Measurements from ENCODE around the gene RHOA. TPM values are rescaled to one million over a fixed set of nuclear protein-coding genes. Genes with fewer than 3 reads are reported as not detected.

RHOA gene
- total RNA-seq, 6 experiments from 2014 or later: 703 to 739 (median 716) TPM

DNA sequence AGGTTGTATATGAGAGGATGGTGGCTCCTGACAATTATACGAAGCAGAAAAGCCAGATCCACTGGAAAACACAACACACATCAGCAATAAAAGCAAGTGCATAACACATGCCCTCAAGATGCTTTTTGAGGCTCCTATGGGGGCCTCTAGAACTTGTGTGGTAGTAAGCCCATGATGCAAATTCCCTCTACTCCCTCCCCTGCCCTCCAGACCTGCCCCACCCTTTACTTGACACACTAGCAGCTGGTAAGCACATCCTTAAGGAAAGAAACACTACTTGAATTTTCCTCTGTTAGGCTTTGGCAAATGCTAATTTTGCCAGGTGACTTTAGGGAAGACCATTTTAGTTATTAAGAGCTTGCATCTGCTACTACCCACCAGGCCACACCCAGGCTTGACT, 101.1 kb downstream of the RHOA start:
- Mint-ChIP-seq H3K36me3 (ENCODE audit: low read depth) (peaks cover 16% of the 10 kb centered on the region), H3K4me3 (no peak overlapping the region), H3K9me3 (no peaks in the 10 kb centered on the region), H3K27ac (no peak overlapping the region), H3K27me3 (ENCODE audit: insufficient read depth) (no peaks in the 10 kb centered on the region), H3K4me1 (ENCODE audit: low read depth) (peaks cover 8% of the 10 kb centered on the region)
- TF ChIP-seq, protein P1, sequence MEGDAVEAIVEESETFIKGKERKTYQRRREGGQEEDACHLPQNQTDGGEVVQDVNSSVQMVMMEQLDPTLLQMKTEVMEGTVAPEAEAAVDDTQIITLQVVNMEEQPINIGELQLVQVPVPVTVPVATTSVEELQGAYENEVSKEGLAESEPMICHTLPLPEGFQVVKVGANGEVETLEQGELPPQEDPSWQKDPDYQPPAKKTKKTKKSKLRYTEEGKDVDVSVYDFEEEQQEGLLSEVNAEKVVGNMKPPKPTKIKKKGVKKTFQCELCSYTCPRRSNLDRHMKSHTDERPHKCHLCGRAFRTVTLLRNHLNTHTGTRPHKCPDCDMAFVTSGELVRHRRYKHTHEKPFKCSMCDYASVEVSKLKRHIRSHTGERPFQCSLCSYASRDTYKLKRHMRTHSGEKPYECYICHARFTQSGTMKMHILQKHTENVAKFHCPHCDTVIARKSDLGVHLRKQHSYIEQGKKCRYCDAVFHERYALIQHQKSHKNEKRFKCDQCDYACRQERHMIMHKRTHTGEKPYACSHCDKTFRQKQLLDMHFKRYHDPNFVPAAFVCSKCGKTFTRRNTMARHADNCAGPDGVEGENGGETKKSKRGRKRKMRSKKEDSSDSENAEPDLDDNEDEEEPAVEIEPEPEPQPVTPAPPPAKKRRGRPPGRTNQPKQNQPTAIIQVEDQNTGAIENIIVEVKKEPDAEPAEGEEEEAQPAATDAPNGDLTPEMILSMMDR (IDR thresholded peaks at IDR 0.05): no peak
- no peak for DNase-seq

Other genes starting within 250 kb of the RHOA start
- 10 to 100 TPM; 20.0 to 23.7 (median 21.9) TPM for gene CCDC71, start 245.6 kb downstream of the RHOA start, total RNA-seq (2021; fragmentation: NEBNext Ultra II Directional; extraction: Animal tissue kit (Norgen Biotek cat#: 25700))
- gene KLHDC8B, start 240.4 kb downstream of the RHOA start, total RNA-seq (2021; fragmentation: NEBNext Ultra II Directional; extraction: Animal tissue kit (Norgen Biotek cat#: 25700)): 10 to 100 TPM; 16.7 to 22.0 (median 19.6) TPM
- gene C3orf62, start 134.7 kb downstream of the RHOA start, total RNA-seq (2021; fragmentation: NEBNext Ultra II Directional; extraction: Animal tissue kit (Norgen Biotek cat#: 25700)): 1 to 10 TPM; 2.4 to 3.5 (median 2.9) TPM
- 10 to 100 TPM; 41.4 to 48.3 (median 44.8) TPM for gene USP4, start 71.9 kb downstream of the RHOA start, total RNA-seq (2021; fragmentation: NEBNext Ultra II Directional; extraction: Animal tissue kit (Norgen Biotek cat#: 25700))
- 100 to 1,000 TPM; 359 to 607 (median 548) TPM for gene GPX1, start 53.6 kb downstream of the RHOA start, total RNA-seq (2021; fragmentation: NEBNext Ultra II Directional; extraction: Animal tissue kit (Norgen Biotek cat#: 25700))
- gene TCTA, start 447 bp upstream of the RHOA start, total RNA-seq (2021; fragmentation: NEBNext Ultra II Directional; extraction: Animal tissue kit (Norgen Biotek cat#: 25700)): 10 to 100 TPM; 45.5 to 58.7 (median 49.9) TPM
- gene AMT, start 10.5 kb upstream of the RHOA start, total RNA-seq (2021; fragmentation: NEBNext Ultra II Directional; extraction: Animal tissue kit (Norgen Biotek cat#: 25700)): 1 to 10 TPM in 5 of 6 experiments, under 1 TPM in 1; 0.78 to 3.2 (median 1.2) TPM
- 10 to 100 TPM; 10.3 to 15.8 (median 13.2) TPM for gene NICN1, start 17.3 kb upstream of the RHOA start, total RNA-seq (2021; fragmentation: NEBNext Ultra II Directional; extraction: Animal tissue kit (Norgen Biotek cat#: 25700))
- gene DAG1, start 58.3 kb upstream of the RHOA start, total RNA-seq (2021; fragmentation: NEBNext Ultra II Directional; extraction: Animal tissue kit (Norgen Biotek cat#: 25700)): 100 to 1,000 TPM; 101 to 121 (median 106) TPM
- gene BSN, start 142.5 kb upstream of the RHOA start, total RNA-seq (2021; fragmentation: NEBNext Ultra II Directional; extraction: Animal tissue kit (Norgen Biotek cat#: 25700)): under 1 TPM; 0.02 to 0.14 (median 0.06) TPM

All from HFFc6 (cell line).